OCI-LY1 (cell line): Measurements from ENCODE around the gene ADAMTS6.
"Not testable (repeated sequence)": the region's sequence is repeated elsewhere in the genome, so short reads cannot be mapped to it uniquely, and the experiment has no call there.

Experiments used
- H2AFZ ChIP-seq: fragments of 200-600 bp; sonication (generic), shearing (Covaris generic); 2 replicates; pipeline ENCODE4 v1.6.0; 2014; ENCODE audit warnings: antibody characterized with exemption, mild to moderate bottlenecking, low read length
- H3F3A ChIP-seq: fragments of 200-600 bp; sonication (generic), shearing (Covaris generic); 2 replicates; pipeline ENCODE4 v1.6.0; 2014; ENCODE audit warnings: mild to moderate bottlenecking, antibody characterized with exemption, low read length, moderate library complexity; ENCODE audit not compliant: insufficient read depth
- H3K27ac ChIP-seq: fragments of 200-600 bp; sonication (generic); 2 replicates; pipeline ENCODE4 v1.5.1; 2014; ENCODE audit warnings: low read length, mixed run types, mild to moderate bottlenecking, low read depth; ENCODE audit not compliant: poor library complexity, severe bottlenecking
- H3K27me3 ChIP-seq: fragments of 200-600 bp; sonication (generic); 2 replicates; pipeline ENCODE4 v1.6.0; 2014; ENCODE audit warnings: antibody characterized with exemption, mild to moderate bottlenecking, low read length, moderate library complexity; ENCODE audit not compliant: insufficient read depth
- H3K36me3 ChIP-seq: fragments of 200-600 bp; sonication (generic); 2 replicates; pipeline ENCODE4 v1.6.1; 2014; ENCODE audit warnings: mild to moderate bottlenecking, antibody characterized with exemption, low read length, moderate library complexity, mixed read lengths; ENCODE audit not compliant: insufficient read depth
- H3K4me1 ChIP-seq: fragments of 200-600 bp; sonication (generic); 2 replicates; pipeline ENCODE4 v1.5.1; 2014; ENCODE audit warnings: mild to moderate bottlenecking, low read length, moderate library complexity; ENCODE audit not compliant: insufficient read depth, severe bottlenecking
- H3K4me2 ChIP-seq: fragments of 200-600 bp; sonication (generic), shearing (Covaris generic); 2 replicates; pipeline ENCODE4 v1.6.1; 2014; ENCODE audit warnings: low read length
- H3K4me3 ChIP-seq: fragments of 200-600 bp; sonication (generic); 2 replicates; pipeline ENCODE4 v1.5.1; 2014; ENCODE audit warnings: low read length, low read depth, mild to moderate bottlenecking, mixed read lengths; ENCODE audit not compliant: poor library complexity, severe bottlenecking
- H3K79me2 ChIP-seq: fragments of 200-600 bp; shearing (Covaris generic); 2 replicates; pipeline ENCODE4 v1.6.1; 2016; ENCODE audit warnings: mixed run types, low read length, mixed read lengths; ENCODE audit not compliant: insufficient read depth
- H3K9ac ChIP-seq: fragments of 200-600 bp; sonication (generic), shearing (Covaris generic); 2 replicates; pipeline ENCODE4 v1.6.1; 2014; ENCODE audit warnings: mild to moderate bottlenecking, low read length, mixed read lengths
- H3K9me2 ChIP-seq: fragments of 200-600 bp; sonication (generic), shearing (Covaris generic); 2 replicates; pipeline ENCODE4 v1.6.1; 2014; ENCODE audit warnings: low read depth, mild to moderate bottlenecking, low read length, mixed read lengths
- H3K9me3 ChIP-seq: fragments of 200-600 bp; shearing (Covaris generic); 2 replicates; pipeline ENCODE4 v1.6.1; 2014; ENCODE audit warnings: low read length, mixed read lengths
- H4K20me1 ChIP-seq: fragments of 200-600 bp; sonication (generic), shearing (Covaris generic); 2 replicates; pipeline ENCODE4 v1.6.0; 2016; ENCODE audit warnings: mild to moderate bottlenecking, low read length; ENCODE audit not compliant: insufficient read depth
- EZH2 ChIP-seq: fragments of 200-600 bp; sonication (generic), shearing (Covaris generic); IDR thresholded peaks from 2 replicates; pipeline ENCODE4 v1.8.0; 2017; ENCODE audit warnings: borderline replicate concordance, mixed run types, mild to moderate bottlenecking, antibody characterized with exemption, low read length, moderate library complexity, mixed read lengths
- TF ChIP-seq, protein P1 (sequence below): fragments of 200-600 bp; sonication (generic), shearing (Covaris generic); IDR thresholded peaks from 2 replicates; pipeline ENCODE4 v1.5.1; 2017; ENCODE audit warnings: mild to moderate bottlenecking, antibody characterized with exemption, low read length, moderate library complexity, mixed read lengths

The ADAMTS6 gene

DNA sequence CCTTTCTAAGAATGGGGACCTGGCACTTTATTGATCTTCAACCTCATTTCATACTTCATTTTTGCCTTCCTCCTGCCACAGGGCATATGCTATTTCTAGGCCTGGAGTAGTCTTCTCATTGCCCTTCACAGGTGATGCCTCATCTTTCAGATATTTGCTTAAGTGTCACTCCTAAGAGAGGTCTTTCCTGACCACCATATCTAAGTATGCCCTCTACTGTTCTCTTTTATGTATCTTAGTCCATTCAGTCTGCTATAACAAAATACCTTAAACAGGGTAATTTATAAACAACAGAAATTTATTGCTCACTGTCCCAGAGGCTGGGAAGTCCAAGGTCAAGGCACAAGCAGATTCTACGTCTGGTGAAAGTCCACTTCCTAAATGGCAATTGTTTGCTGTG is 99.1 kb downstream of the ADAMTS6 start:
- H3K9me2 ChIP-seq, result no peaks in the 10 kb centered on the region
- no peak for TF ChIP-seq EZH2
- TF ChIP-seq, protein P1, sequence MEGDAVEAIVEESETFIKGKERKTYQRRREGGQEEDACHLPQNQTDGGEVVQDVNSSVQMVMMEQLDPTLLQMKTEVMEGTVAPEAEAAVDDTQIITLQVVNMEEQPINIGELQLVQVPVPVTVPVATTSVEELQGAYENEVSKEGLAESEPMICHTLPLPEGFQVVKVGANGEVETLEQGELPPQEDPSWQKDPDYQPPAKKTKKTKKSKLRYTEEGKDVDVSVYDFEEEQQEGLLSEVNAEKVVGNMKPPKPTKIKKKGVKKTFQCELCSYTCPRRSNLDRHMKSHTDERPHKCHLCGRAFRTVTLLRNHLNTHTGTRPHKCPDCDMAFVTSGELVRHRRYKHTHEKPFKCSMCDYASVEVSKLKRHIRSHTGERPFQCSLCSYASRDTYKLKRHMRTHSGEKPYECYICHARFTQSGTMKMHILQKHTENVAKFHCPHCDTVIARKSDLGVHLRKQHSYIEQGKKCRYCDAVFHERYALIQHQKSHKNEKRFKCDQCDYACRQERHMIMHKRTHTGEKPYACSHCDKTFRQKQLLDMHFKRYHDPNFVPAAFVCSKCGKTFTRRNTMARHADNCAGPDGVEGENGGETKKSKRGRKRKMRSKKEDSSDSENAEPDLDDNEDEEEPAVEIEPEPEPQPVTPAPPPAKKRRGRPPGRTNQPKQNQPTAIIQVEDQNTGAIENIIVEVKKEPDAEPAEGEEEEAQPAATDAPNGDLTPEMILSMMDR, result peak; percentile 42; the same call in 1 of the 2 replicates
- no peaks in the 10 kb centered on the region for H3F3A ChIP-seq
- no peaks in the 10 kb centered on the region for H3K36me3 ChIP-seq
- H3K79me2 ChIP-seq, result no peaks in the 10 kb centered on the region
- peaks cover 4% of the 10 kb centered on the region for H3K4me1 ChIP-seq
- no peaks in the 10 kb centered on the region for H3K9me3 ChIP-seq
- H2AFZ ChIP-seq, result no peak overlapping the region
- H3K9ac ChIP-seq, result no peak overlapping the region
- H4K20me1 ChIP-seq, result no peaks in the 10 kb centered on the region
- no peaks in the 10 kb centered on the region for H3K27me3 ChIP-seq
- H3K4me2 ChIP-seq, result no peak overlapping the region
- H3K4me3 ChIP-seq, result no peak overlapping the region
- H3K27ac ChIP-seq, result no peak overlapping the region

DNA sequence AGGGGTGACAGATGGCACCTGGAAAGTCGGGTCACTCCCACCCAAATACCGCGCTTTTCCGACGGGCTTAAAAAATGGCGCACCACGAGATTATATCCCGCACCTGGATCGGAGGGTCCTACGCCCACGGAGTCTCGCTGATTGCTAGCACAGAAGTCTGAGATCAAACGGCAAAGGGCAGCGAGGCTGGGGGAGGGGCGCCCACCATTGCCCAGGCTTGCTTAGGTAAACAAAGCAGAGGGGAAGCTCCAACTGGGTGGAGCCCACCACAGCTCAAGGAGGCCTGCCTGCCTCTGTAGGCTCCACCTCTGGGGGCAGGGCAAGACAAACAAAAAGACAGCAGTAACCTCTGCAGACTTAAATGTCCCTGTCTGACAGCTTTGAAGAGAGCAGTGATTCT is 111.2 kb downstream of the ADAMTS6 start:
- not testable (repeated sequence) for H3K27ac ChIP-seq, H3K9ac ChIP-seq, H4K20me1 ChIP-seq, H3K9me2 ChIP-seq, H3K9me3 ChIP-seq, H3K4me2 ChIP-seq, H3K79me2 ChIP-seq, H3K36me3 ChIP-seq, H3K27me3 ChIP-seq, H3K4me1 ChIP-seq, H3F3A ChIP-seq, H2AFZ ChIP-seq, H3K4me3 ChIP-seq

- H3K4me1 ChIP-seq, result no peaks in the 10 kb centered on the region
- H3K27me3 ChIP-seq, result no peaks in the 10 kb centered on the region
- H3K79me2 ChIP-seq, result no peaks in the 10 kb centered on the region
These were observed 115.1 kb downstream of the ADAMTS6 start for GRCh38 chr5:65366655-65367054.

GRCh38 chr5:65364907-65365306 is 116.8 kb downstream of the ADAMTS6 start:
- H3K9me3 ChIP-seq, result no peaks in the 10 kb centered on the region
- H3K27ac ChIP-seq, result no peak overlapping the region

More at GRCh38 chr5:65366655-65367054, 115.1 kb downstream of the ADAMTS6 start:
- TF ChIP-seq, protein P1, result no peak
- no peak for TF ChIP-seq EZH2
- no peaks in the 10 kb centered on the region for H3K9me3 ChIP-seq
- H3K9ac ChIP-seq, result no peak overlapping the region
- no peak overlapping the region for H3K27ac ChIP-seq
- H2AFZ ChIP-seq, result no peak overlapping the region
- no peak overlapping the region for H3K4me2 ChIP-seq
- H3K36me3 ChIP-seq, result no peaks in the 10 kb centered on the region
- H3K9me2 ChIP-seq, result no peaks in the 10 kb centered on the region
- no peaks in the 10 kb centered on the region for H4K20me1 ChIP-seq
- H3K4me3 ChIP-seq, result no peak overlapping the region
- no peaks in the 10 kb centered on the region for H3F3A ChIP-seq

More at GRCh38 chr5:65364907-65365306, 116.8 kb downstream of the ADAMTS6 start:
- Histone ChIP-seq H3K27me3 (no peaks in the 10 kb centered on the region), H3K79me2 (no peaks in the 10 kb centered on the region), H3K9ac (no peak overlapping the region), H3K36me3 (no peaks in the 10 kb centered on the region), H3K9me2 (no peaks in the 10 kb centered on the region), H3K4me2 (no peak overlapping the region), H3F3A (no peaks in the 10 kb centered on the region), H3K4me1 (peaks cover 6% of the 10 kb centered on the region), H4K20me1 (no peaks in the 10 kb centered on the region), H3K4me3 (no peak overlapping the region), H2AFZ (no peak overlapping the region)
- TF ChIP-seq, protein P1, result no peak
- TF ChIP-seq EZH2, result no peak
